H1 (cell line): ENCODE measurements around the gene MAD2L1BP. TPM values are rescaled to one million over a fixed set of nuclear protein-coding genes. Genes with fewer than 3 reads are reported as not detected.

Experiments used
- CTCF ChIA-PET: fragments of 300-600 bp; sonication (Branson Sonifier 250); formaldehyde crosslinking; loops from one replicate; lab custom pipeline; 2021; ENCODE audit not compliant: partially characterized antibody; lab: Charles Lee
- POLR2A ChIA-PET: fragments of 300-600 bp; sonication (Branson Sonifier 250); formaldehyde crosslinking; loops from one replicate; lab custom pipeline; 2021; ENCODE audit warnings: inconsistent platforms; ENCODE audit not compliant: partially characterized antibody; lab: Charles Lee
- DNase-seq, 2 experiments: peaks; one replicate each; pipeline versions ENCODE4 v3.0.0 to v3.0.0-alpha.2; 2010 to 2022; ENCODE audit warnings: low spot score in 2 of 2, low read depth in 1 of 2, mixed read lengths in 1 of 2
- FAIRE-seq: peaks from 2 replicates; lab custom pipeline; 2011; peaks lifted over from hg19 to GRCh38; lab: Jason Lieb, UNC
- H2AFZ ChIP-seq: 2 replicates; pipeline ENCODE4 v1.8.1; 2012; ENCODE audit warnings: low read length, inconsistent platforms
- H2AK5ac ChIP-seq: 2 replicates; pipeline ENCODE4 v1.6.1; 2013; ENCODE audit warnings: low read depth, low read length
- H2BK120ac ChIP-seq: replicated peaks from 2 replicates; pipeline ENCODE3; 2013; ENCODE audit warnings: low read depth, low read length, inconsistent platforms
- H2BK12ac ChIP-seq: 2 replicates; pipeline ENCODE4 v1.6.1; 2013; ENCODE audit warnings: low read depth, low read length
- H2BK15ac ChIP-seq: 2 replicates; pipeline ENCODE4 v1.6.1; 2013; ENCODE audit warnings: low read length
- H2BK20ac ChIP-seq: 2 replicates; pipeline ENCODE4 v1.6.1; 2013; ENCODE audit warnings: low read length
- H2BK5ac ChIP-seq: 2 replicates; pipeline ENCODE4 v1.6.1; 2013; ENCODE audit warnings: low read depth, low read length
- H3K14ac ChIP-seq: 2 replicates; pipeline ENCODE4 v1.6.1; 2013; ENCODE audit warnings: inconsistent platforms; ENCODE audit not compliant: insufficient read length
- H3K18ac ChIP-seq: 2 replicates; pipeline ENCODE4 v1.6.1; 2013; ENCODE audit warnings: low read length; ENCODE audit errors: extremely low read depth
- H3K23ac ChIP-seq: 2 replicates; pipeline ENCODE4 v1.6.1; 2013; ENCODE audit warnings: inconsistent platforms; ENCODE audit not compliant: insufficient read length
- H3K23me2 ChIP-seq: 2 replicates; pipeline ENCODE4 v1.6.1; 2013; ENCODE audit warnings: low read depth, low read length
- H3K27ac ChIP-seq: 2 replicates; pipeline ENCODE4 v1.6.1; 2011; ENCODE audit warnings: low read depth, low read length, inconsistent platforms
- H3K27me3 ChIP-seq, 4 experiments: replicated peaks in 1 of 4; 1 replicate in 1 of 4; 2 replicates in 3 of 4; pipeline versions ENCODE4 v1.6.1 to v1.8.1; 2011 to 2013; ENCODE audit warnings: low read length in 3 of 4, mild to moderate bottlenecking in 3 of 4, inconsistent platforms in 2 of 4, mixed read lengths in 2 of 4, moderate library complexity in 1 of 4; ENCODE audit not compliant: control insufficient read depth in 3 of 4, insufficient read depth in 3 of 4; ENCODE audit errors: extremely low read depth in 1 of 4
- H3K36me3 ChIP-seq, 4 experiments: 2 replicates each; pipeline versions ENCODE4 v1.6.1 to v1.8.1; 2011 to 2013; ENCODE audit warnings: mild to moderate bottlenecking in 4 of 4, low read length in 3 of 4, moderate library complexity in 2 of 4, control low read depth in 1 of 4, inconsistent platforms in 1 of 4; ENCODE audit not compliant: insufficient read depth in 4 of 4, control insufficient read depth in 2 of 4
- H3K4ac ChIP-seq: replicated peaks from 2 replicates; pipeline ENCODE3; 2013; ENCODE audit warnings: low read length, low read depth, mixed read lengths, inconsistent platforms; ENCODE audit not compliant: insufficient read length
- H3K4me1 ChIP-seq, 4 experiments: replicated peaks in 1 of 4; 1 replicate in 1 of 4; 2 replicates in 3 of 4; pipeline versions ENCODE4 v1.6.1 to v1.8.1; 2011 to 2013; ENCODE audit warnings: low read length in 3 of 4, inconsistent platforms in 2 of 4, mixed read lengths in 1 of 4; ENCODE audit not compliant: insufficient read depth in 4 of 4, control insufficient read depth in 3 of 4
- H3K4me2 ChIP-seq, 2 experiments: 2 replicates each; pipeline versions ENCODE4 v1.6.1 to v1.8.1; 2011 to 2013; ENCODE audit warnings: low read depth in 2 of 2, low read length in 2 of 2, control low read depth in 1 of 2, inconsistent platforms in 1 of 2, mild to moderate bottlenecking in 1 of 2; ENCODE audit not compliant: insufficient read depth in 1 of 2
- H3K4me3 ChIP-seq, 4 experiments: fragments of 200-600, 300-600 bp in 1 of 4; sonication (generic), shearing (Covaris generic), sonication (Bioruptor Twin) in 1 of 4; 2 replicates each; pipeline versions ENCODE4 v1.5.1 to v1.8.1; 2011 to 2016; ENCODE audit warnings: low read length in 4 of 4, low read depth in 3 of 4, control low read depth in 2 of 4, inconsistent platforms in 2 of 4, mild to moderate bottlenecking in 2 of 4, mixed read lengths in 1 of 4, moderate library complexity in 1 of 4; ENCODE audit not compliant: insufficient read depth in 2 of 4; ENCODE audit errors: extremely low read depth in 1 of 4
- H3K56ac ChIP-seq: replicated peaks from 2 replicates; pipeline ENCODE3; 2013; ENCODE audit warnings: low read depth, mild to moderate bottlenecking, mixed read lengths, low read length, inconsistent platforms; ENCODE audit not compliant: insufficient read length
- H3K79me1 ChIP-seq: 2 replicates; pipeline ENCODE4 v1.6.1; 2013; ENCODE audit warnings: low read depth, low read length, control low read depth
- H3K79me2 ChIP-seq, 2 experiments: 2 replicates each; pipeline versions ENCODE4 v1.6.1 to v1.8.1; 2012 to 2013; ENCODE audit warnings: low read length in 2 of 2, mild to moderate bottlenecking in 2 of 2, inconsistent platforms in 1 of 2; ENCODE audit not compliant: insufficient read depth in 2 of 2, control insufficient read depth in 1 of 2
- H3K9ac ChIP-seq, 4 experiments: replicated peaks in 1 of 4; 1 replicate in 1 of 4; 2 replicates in 3 of 4; pipeline versions ENCODE4 v1.6.1 to v1.8.1; 2011 to 2013; ENCODE audit warnings: low read depth in 3 of 4, low read length in 3 of 4, control low read depth in 2 of 4, mild to moderate bottlenecking in 2 of 4, moderate library complexity in 2 of 4, inconsistent platforms in 1 of 4; ENCODE audit errors: extremely low read depth in 1 of 4
- H3K9me3 ChIP-seq, 2 experiments: 2 replicates each; pipeline versions ENCODE4 v1.6.1 to v1.8.1; 2012 to 2013; ENCODE audit warnings: mild to moderate bottlenecking in 2 of 2, moderate library complexity in 2 of 2, control low read depth in 1 of 2, inconsistent platforms in 1 of 2, low read depth in 1 of 2, low read length in 1 of 2, mixed read lengths in 1 of 2; ENCODE audit not compliant: insufficient read depth in 2 of 2
- H4K20me1 ChIP-seq, 2 experiments: replicated peaks in 1 of 2; 2 replicates each; pipeline versions ENCODE3 to v1.8.1; 2011 to 2013; ENCODE audit warnings: inconsistent platforms in 2 of 2, low read length in 2 of 2, mild to moderate bottlenecking in 1 of 2; ENCODE audit not compliant: insufficient read depth in 2 of 2, control insufficient read depth in 1 of 2
- H4K5ac ChIP-seq: 2 replicates; pipeline ENCODE4 v1.6.1; 2013; ENCODE audit warnings: low read length, low read depth, mixed read lengths, inconsistent platforms; ENCODE audit not compliant: insufficient read length
- H4K8ac ChIP-seq: 2 replicates; pipeline ENCODE4 v1.8.0; 2013; ENCODE audit warnings: mild to moderate bottlenecking, moderate library complexity, low read length, inconsistent platforms; ENCODE audit not compliant: insufficient read depth; ENCODE audit errors: extremely low read depth
- H4K91ac ChIP-seq: replicated peaks from 2 replicates; pipeline ENCODE3; 2013; ENCODE audit warnings: low read length, mixed read lengths, inconsistent platforms; ENCODE audit not compliant: insufficient read length
- POLR2A ChIP-seq, 2 experiments: IDR thresholded peaks; 1 replicate in 1 of 2; 2 replicates in 1 of 2; pipeline ENCODE4 v1.6.1; 2011; ENCODE audit warnings: low read depth in 2 of 2, low read length in 2 of 2, mild to moderate bottlenecking in 2 of 2; ENCODE audit errors: control extremely low read depth in 1 of 2
- SAP30 ChIP-seq: fragments of 300-600 bp; sonication (generic); IDR thresholded peaks from 2 replicates; pipeline ENCODE4 v1.7.1; 2012; ENCODE audit warnings: low read length, moderate library complexity, mild to moderate bottlenecking, inconsistent platforms; ENCODE audit not compliant: insufficient read depth, insufficient replicate concordance
- WGBS, 2 experiments: shearing (Covaris generic) in 1 of 2; methylation state at CpG; one replicate each; pipeline versions ENCODE4 v1.1.6 to v1.1.7; 2013 to 2015; ENCODE audit warnings: low lambda C conversion rate in 2 of 2, mixed read lengths in 2 of 2, inconsistent platforms in 1 of 2, low coverage in 1 of 2, missing lambda C conversion rate in 1 of 2; ENCODE audit not compliant: insufficient replicate concordance in 2 of 2, insufficient coverage in 1 of 2, insufficient read length in 1 of 2; ENCODE audit errors: extremely low coverage in 1 of 2, missing lambda C conversion rate in 1 of 2; 5-methylcytosine and 5-hydroxymethylcytosine counted together
- polyA plus RNA-seq, 7 experiments: library from polyadenylated mRNA; depleted of rRNA in 3 of 7; stranded (reverse) in 5 of 7; unstranded in 2 of 7; fragments of >200 nt in 5 of 7; fragments of 200-250 nt in 2 of 7; gene quantifications; 1 replicate in 5 of 7; 2 replicates in 1 of 7; 4 replicates in 1 of 7; pipeline versions ENCODE4 v1.2.1 to v1.2.3, GENCODE V29; 2011 to 2013; ENCODE audit warnings: missing spikeins in 2 of 7, mixed read lengths in 2 of 7
- total RNA-seq: library from RNA; stranded (reverse); fragmentation: NEBNext Ultra II Directional; extraction: Animal tissue kit (Norgen Biotek cat#: 25700); gene quantifications from 2 replicates; pipeline ENCODE4 v1.2.1, GENCODE V29; 2021

The MAD2L1BP gene
- total and polyA plus RNA-seq, 2 of the 8 experiments (the other 6 are each of a cell fraction or from before 2014, with no cell fraction given): 35.5 to 70.0 TPM

DNA sequence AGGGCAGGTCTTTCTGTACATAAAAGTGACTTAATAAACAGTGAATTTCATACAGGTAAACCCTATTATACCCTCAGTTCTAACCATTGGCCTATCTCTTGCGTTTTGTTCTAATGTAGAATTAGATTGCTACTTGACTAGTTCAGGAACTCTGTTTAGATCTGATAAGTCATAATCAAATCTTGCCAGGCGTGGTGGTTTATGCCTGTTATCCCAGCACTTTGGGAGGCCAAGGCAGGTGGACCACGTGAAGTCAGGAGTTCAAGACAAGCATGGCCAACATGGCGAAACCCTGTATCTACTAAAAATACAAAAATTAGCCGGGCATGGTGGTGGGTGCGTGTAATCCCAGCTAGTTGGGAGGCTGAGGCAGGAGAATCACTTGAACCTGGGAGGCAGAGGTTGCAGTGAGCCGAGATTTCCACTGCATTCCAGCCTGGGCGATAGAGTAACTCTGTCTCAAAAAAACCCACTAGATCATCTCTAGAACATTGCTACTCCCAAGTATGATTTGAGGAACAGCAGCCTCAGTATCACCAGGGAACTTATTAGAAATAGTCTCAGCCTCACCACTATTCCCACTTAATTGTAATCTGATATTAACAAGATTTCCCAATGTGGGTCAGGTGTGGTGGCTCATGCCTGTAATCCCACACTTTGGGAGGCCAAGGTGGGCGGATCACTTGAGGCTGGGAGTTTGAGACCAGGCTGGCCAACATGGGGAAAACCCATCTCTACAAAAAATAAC is 18.7 kb upstream of the MAD2L1BP start:
- no peak overlapping the region for H2BK5ac ChIP-seq
- no peaks in the 10 kb centered on the region for H3K9me3 ChIP-seq
- no peak overlapping the region for H4K91ac ChIP-seq
- H3K14ac ChIP-seq: no peak overlapping the region
- no peaks in the 10 kb centered on the region for H3K4me1 ChIP-seq
- H2BK12ac ChIP-seq: no peak overlapping the region
- peaks cover 9 to 28% (median 23%) of the 10 kb centered on the region in 4 experiments; a peak in 7 of 8 replicates for H3K36me3 ChIP-seq
- H4K5ac ChIP-seq: no peak overlapping the region
- H2AFZ ChIP-seq: no peak overlapping the region
- H3K27me3 ChIP-seq: no peaks in the 10 kb centered on the region
- no peak overlapping the region for H3K18ac ChIP-seq
- no peak for FAIRE-seq
- no peak overlapping the region for H3K56ac ChIP-seq
- DNase-seq: no peak
- no peaks in the 10 kb centered on the region for H3K79me2 ChIP-seq
- no peak overlapping the region for H2BK20ac ChIP-seq
- no peak overlapping the region for H2AK5ac ChIP-seq
- H3K4me2 ChIP-seq: no peak overlapping the region
- H3K4ac ChIP-seq: no peak overlapping the region
- no peak overlapping the region for H3K4me3 ChIP-seq
- H3K23me2 ChIP-seq: no peaks in the 10 kb centered on the region
- no peak overlapping the region for H3K23ac ChIP-seq
- no peak overlapping the region for H2BK15ac ChIP-seq
- POLR2A ChIA-PET: interaction anchor here (1.3 to 4.0 kb wide), 4 partner anchors 8 to 52 kb away, joined by 4 to 20 read pairs (median 10); partner anchors contain the start of genes GTPBP2 and RSPH9
- no peaks in the 10 kb centered on the region for H3K79me1 ChIP-seq
- WGBS, 2 experiments: 93% methylated on average over 9 of the region's 9 CpGs; no CpG with 5 or more reads in 1 of the 2 experiments
- CTCF ChIA-PET: interaction anchor here (1.0 to 5.4 kb wide), 3 partner anchors 9 to 145 kb away, joined by 3 to 22 read pairs (median 4); no protein-coding TSS in a partner anchor
- H3K9ac ChIP-seq: no peak overlapping the region
- H4K20me1 ChIP-seq: peaks cover 4 to 8% of the 10 kb centered on the region in 2 experiments
- H4K8ac ChIP-seq: no peak overlapping the region
- 0 out of 3 replicates have a peak, but pooled peaks of 1 of the 2 experiments have one; percentile 19 for TF ChIP-seq POLR2A (IDR thresholded peaks at IDR 0.05; ENCODE audit: control extremely low read depth in 1 of 2, low read depth in 2 of 2, low read length in 2 of 2)
- no peak for TF ChIP-seq SAP30
- H2BK120ac ChIP-seq: no peak overlapping the region
- no peak overlapping the region for H3K27ac ChIP-seq
